NCI-H1105 treated with DMSO at 0.1 percent for 48 hours (cell line): ENCODE data around the gene KCNJ1.

Source experiments
- DNase-seq: peaks from one replicate; lab custom pipeline; 2025; lab: John Stamatoyannopoulos, UW

Gene KCNJ1

DNA sequence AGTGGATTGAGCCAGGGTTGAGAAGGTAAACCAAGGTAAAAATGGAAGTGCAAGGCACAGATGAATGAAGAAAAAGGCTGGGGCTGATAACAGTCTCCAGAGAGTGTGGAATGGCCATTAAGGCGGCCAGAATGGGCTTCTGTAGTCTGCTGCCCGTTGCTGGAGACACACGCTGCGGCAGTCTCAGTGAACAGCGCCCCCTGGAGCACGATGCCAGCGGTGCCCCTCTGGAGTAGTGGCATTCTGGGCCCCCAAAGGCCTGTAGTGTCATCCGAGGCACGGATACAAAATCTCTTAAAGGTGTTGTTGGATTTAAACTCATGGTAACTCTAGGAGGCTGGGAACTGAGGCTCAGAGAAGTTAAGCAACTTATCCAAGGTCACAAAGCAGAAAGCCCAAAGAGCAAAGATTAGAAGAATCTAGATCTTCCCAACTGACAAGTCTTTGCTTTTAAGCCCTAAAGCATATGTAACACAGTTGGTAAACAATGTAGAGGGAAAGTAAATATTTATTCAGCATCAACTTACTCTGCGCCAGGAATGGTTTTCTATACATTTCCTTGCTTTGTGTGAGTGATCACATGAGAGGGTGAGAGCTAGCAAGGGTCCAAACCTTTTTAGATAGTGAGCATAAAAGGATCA is 18.2 kb downstream of the KCNJ1 start:
- DNase-seq, result no peak

- no peak for DNase-seq
Measured at GRCh38 chr11:128846985-128847384, 20.1 kb downstream of the KCNJ1 start.

GRCh38 chr11:128845334-128845780 is 21.7 kb downstream of the KCNJ1 start:
- no peak for DNase-seq

DNA sequence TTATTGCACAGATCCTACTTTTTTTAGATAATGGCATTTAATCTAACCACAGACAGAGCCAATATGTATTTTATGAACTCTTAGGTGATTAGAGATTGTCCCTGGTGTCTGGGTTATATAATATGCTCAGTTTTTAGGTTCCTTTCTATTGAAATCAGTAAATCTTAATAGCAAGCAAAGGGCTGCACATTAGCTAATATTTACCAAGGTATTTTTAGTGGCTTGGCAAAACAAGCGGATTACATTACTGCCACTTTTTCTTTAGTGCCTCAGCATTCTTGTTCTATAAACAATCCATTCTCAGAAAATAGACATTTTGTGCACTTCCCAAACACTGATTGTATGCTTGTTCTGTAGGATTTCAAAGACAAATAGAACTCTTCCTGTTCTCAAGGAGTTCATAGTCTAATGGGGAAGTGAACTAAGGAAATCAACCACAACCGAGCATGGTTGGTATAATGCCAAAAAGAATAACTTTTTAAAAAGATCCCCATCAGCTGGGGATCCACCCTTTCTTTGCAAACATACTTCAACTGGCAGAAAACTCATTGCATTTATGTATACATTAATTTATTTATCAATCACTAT is 23.8 kb downstream of the KCNJ1 start:
- DNase-seq, result no peak

- DNase-seq, result no peak
Measured at GRCh38 chr11:128841461-128842072, 25.5 kb downstream of the KCNJ1 start.

DNA sequence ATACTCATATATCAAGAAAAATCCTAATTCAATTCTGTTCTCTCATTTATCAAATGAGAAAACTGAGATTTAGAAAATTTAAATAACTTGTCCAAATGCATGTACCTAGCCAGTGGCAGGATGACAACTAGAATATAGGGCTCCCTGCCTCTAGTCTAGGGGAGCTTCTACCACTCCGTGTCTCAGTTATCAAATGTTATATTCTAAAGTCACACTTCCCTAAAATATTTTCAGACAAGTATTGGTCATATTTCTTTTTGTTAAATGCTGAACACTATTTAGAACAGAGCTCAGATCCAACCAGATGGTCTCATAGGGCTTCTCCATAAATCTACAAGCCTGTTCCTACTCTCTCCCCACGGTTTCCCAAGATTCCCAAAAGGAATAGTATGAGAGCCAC is 26.3 kb downstream of the KCNJ1 start:
- no peak for DNase-seq

GRCh38 chr11:128840137-128840536 is 27.0 kb downstream of the KCNJ1 start:
- no peak for DNase-seq

DNA sequence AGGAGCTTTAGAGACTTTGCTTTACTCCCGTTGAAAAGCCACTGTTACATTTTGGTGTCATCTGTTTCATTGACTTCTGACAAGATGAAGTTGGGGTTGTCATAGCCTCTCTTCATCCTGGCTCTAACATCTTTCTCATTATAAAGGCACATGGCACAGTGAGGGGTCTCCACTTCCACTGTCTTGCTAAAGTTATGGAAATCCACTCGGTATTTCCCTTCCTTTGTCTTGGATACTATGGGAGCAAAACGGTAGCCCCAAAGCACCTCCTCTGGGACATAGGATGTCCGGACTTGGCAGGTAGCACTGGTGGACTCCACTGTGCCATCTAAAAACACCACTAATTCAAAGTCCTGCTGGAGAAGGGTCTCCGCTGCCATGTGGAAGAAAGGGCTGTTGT is 28.0 kb downstream of the KCNJ1 start:
- no peak for DNase-seq

DNA sequence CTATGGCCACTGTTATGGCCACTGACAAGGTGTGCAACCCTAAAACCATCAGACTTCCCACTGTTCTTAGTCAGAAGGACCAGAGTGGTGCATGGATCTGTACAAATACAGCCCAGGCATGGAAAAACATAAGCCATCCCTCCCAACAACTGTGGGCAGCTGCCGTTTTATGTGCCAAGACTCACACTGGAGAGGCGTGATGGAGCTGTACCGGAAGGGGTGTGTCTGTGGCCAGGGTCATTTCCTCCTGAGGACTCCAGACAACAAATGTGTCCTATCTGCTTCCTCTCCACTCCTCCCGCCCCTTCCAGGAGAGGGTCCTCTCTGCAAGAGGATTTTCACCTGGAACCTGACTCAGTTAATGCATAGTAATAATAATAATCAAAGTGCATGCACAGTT is 29.5 kb downstream of the KCNJ1 start:
- no peak for DNase-seq

DNA sequence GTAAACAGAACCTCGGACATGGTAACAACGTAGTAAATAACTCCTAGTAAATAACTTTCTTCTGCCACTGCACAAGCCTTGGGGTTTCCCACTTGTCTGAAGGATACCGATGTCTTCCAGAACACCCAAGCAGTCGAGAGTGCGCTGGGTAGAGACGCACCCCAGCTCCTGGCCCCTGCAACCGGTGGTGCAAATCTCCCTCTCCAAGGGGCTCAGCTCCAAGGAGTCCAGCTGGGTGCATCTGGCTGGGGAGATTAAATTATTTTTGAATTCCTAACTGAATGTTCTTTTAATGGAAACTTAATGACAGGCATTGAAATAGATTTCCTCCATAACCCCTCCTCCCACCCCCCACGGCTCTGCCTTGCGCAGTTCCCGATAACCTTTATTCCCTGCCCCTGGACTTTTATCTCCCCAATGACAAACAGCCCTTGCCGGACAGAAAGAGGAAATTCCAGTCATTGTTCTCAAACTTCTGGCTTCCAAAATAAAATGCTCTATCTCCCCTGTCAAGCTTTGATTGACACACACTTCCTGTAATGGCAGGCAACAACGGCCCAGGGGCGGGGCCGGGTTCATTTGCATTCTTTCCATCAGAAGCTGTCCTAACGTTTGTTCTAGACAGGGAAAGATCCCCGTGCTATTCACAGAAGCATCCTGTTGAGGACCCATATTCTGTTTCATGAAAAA is 31.2 kb downstream of the KCNJ1 start:
- DNase-seq, result no peak

GRCh38 chr11:128834157-128834556 is 32.9 kb downstream of the KCNJ1 start:
- DNase-seq, result no peak

DNA sequence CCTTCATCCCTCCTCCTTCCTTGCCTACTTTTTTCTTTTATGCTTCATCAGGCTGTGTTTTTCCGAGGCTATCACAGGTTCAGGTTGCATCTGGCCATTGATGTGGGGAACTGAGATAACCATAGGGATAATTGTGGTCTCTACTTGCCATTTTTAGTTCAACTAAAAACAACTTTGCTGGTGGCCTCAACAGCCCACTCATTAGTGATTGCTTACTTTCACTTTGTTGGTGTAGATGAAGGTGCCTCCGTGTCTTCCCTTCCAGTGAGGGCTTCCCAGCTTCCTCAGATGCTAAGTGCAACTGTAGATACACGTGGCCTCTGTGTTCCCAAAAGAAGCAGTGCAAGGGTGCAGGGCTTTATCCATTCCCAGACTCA is 35.0 kb downstream of the KCNJ1 start:
- DNase-seq, result no peak

- DNase-seq, result peak; percentile 85
Measured at GRCh38 chr11:128831174-128832120, 35.6 kb downstream of the KCNJ1 start.

GRCh38 chr11:128830290-128831173 is 36.6 kb downstream of the KCNJ1 start:
- no peak for DNase-seq

GRCh38 chr11:128828350-128828749 is 38.7 kb downstream of the KCNJ1 start:
- no peak for DNase-seq

GRCh38 chr11:128827191-128827893 is 39.8 kb downstream of the KCNJ1 start:
- no peak for DNase-seq

DNA sequence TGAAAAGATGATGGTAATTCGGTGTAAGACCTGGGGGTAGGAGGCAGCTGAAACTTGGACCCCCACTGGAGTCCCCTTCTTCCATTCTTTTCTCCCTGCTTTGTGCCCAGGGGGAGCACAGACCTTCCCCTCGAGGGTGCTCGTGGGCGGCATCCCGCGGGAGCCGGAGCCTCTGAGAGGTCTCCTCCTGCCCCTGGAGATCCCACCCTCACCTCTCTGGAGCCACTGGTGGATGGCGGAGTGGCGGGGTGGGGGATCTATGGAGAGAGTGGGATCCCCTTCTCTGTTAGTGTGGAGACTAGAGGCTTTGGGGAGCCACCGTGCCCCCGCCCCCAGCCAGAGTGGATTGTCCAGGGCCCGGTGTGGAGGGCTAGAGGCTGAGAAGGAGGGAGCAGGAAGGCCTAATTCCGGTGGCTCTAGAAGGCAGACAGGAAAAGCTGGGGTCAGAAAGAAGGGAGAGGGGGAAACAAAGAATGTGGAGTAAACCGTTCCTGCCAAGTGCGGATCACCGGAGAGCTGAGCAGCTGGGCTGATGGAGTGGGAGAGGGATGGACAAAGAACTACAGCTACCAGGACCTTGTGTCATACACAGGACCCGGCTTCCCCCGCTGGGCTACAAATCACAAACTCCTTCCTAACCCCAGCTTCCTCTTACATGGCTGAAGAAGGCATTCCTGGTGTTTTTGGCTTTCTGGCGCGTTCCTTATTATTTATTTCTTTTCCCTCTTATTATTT is 41.9 kb downstream of the KCNJ1 start:
- DNase-seq, result no peak

DNA sequence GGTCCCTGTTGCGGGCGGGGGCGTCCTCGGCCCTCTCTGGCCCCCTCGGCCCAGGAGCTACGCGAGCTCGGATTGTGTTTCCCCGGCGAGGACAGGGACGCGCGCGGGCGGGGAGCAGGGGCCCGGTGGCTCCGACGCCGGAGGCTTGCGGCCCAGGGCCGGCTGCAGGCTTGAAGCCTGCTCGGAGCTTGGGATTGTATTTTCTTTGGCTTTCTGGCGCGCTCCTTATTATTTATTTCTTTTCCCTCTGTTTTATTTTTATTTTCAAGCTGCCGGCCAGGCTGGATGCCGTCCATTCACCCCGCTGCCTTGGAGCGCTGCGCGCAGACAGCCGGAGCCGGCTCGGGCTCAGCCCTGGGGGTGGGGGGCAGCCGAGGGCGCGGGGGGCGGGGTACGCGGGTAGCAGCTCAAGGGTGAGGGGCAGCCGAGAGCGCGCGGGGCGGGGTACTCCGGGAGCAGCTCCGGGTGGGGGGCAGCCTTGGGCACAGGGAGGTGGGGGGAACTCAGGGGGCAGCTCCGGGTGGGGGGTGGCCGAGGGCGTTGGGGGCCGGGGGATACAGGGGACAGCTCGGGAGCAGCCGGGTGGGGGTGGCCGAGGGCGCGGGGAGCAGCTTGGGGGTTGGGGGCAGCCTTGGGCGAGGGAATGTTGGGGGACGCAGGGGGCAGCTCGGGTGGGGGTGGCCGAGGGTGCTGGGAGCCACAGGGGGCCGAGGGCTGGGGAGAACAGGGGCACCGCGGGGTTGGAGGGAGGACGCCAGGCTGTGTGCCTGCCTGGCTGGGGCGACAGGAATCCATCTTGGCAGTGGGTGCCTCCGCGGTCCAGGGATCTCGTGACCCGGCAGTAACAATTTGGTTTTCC is 42.7 kb downstream of the KCNJ1 start:
- DNase-seq, result no peak

- DNase-seq, result no peak
Measured at GRCh38 chr11:128823753-128824152, 43.3 kb downstream of the KCNJ1 start.
